ENCODE measurements around the gene ZDHHC13.

The ZDHHC13 gene, protein sequence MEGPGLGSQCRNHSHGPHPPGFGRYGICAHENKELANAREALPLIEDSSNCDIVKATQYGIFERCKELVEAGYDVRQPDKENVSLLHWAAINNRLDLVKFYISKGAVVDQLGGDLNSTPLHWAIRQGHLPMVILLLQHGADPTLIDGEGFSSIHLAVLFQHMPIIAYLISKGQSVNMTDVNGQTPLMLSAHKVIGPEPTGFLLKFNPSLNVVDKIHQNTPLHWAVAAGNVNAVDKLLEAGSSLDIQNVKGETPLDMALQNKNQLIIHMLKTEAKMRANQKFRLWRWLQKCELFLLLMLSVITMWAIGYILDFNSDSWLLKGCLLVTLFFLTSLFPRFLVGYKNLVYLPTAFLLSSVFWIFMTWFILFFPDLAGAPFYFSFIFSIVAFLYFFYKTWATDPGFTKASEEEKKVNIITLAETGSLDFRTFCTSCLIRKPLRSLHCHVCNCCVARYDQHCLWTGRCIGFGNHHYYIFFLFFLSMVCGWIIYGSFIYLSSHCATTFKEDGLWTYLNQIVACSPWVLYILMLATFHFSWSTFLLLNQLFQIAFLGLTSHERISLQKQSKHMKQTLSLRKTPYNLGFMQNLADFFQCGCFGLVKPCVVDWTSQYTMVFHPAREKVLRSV

DNA sequence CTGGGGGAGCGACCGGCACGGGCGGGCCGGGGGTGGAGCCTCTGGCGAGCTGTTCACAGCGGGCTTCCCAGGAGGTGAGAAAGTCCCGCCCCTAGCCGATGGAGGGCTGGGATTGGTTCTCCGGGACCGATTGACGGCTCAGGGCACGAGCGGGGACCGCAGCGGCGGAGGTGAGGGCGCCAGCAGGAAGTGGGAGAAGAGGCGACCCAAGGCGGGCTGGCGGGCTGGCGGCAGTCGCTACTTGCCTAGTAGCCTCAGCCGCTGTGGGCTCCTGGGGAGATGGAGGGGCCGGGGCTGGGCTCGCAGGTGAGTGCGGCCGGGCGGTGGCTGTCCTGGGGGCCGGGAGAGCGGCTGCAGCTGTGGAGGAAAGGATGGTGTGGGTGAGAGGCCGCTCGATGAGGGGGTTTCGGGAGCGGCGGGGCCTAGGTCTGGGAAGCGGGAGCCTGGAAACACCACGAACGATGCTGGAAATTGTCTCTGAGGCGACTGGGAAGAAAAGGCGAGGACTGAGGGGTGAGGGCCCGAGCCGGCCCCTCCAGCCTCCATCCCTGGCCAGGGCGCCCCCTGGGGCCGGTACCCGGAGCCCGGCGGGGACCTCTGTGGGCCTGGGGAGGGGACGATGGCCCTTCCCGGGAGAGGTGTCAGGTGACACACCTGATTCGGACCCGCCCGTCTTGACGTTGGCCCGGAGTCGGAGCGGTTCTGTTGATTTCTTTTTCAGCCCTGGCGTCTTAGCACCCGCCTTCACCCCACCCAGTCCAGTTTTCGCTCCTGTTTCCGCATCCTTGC, at the start of gene ZDHHC13:
Gene ZDHHC13, plus strand, starts transcription at position 198 of the 789 bp plus-strand sequence. Its CDS starts 82 bp downstream, at position 280.
- DNase-seq: peak; percentile 68

DNA sequence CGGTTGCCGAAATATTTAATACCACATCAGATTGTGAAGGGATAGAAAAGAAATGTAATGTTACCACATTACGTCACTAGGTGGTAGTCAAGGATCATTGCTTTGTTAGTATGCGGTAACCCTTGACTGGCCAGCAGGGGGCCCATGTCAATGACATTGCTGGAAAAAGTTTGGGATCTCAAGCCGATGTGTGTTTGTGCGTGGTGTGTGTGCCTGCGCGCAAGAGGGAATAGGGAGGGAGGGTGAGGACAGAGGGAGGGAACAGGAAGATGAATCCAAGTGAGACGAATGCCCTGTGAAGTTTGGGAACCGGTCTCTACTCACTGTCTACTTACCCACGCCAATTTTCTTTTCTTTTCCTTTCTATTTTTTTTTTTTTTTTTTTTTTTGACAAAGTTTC, 45.7 kb upstream of the ZDHHC13 start:
- peak; percentile 46 for DNase-seq

DNA sequence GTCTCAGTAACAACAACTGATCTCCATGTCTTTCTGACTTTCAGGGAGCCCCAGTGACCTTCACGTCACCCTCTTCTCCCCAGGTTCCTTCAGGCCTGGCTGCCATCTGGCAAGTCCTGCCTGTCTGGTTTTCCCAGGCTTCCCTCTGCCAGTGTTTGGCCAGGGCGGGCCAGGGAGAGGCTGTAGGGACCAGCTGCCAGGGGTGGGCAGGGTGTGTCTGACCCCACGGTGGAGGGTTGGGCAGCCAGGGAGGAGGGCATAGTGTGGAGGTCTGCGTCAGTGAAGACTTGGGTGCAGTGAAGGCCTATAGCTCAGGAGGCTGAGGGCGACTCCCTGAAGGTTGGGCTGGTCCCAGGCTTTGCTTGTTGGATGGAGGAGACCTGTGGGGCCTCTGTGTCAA, 44.5 kb upstream of the ZDHHC13 start:
- no peak for DNase-seq

DNA sequence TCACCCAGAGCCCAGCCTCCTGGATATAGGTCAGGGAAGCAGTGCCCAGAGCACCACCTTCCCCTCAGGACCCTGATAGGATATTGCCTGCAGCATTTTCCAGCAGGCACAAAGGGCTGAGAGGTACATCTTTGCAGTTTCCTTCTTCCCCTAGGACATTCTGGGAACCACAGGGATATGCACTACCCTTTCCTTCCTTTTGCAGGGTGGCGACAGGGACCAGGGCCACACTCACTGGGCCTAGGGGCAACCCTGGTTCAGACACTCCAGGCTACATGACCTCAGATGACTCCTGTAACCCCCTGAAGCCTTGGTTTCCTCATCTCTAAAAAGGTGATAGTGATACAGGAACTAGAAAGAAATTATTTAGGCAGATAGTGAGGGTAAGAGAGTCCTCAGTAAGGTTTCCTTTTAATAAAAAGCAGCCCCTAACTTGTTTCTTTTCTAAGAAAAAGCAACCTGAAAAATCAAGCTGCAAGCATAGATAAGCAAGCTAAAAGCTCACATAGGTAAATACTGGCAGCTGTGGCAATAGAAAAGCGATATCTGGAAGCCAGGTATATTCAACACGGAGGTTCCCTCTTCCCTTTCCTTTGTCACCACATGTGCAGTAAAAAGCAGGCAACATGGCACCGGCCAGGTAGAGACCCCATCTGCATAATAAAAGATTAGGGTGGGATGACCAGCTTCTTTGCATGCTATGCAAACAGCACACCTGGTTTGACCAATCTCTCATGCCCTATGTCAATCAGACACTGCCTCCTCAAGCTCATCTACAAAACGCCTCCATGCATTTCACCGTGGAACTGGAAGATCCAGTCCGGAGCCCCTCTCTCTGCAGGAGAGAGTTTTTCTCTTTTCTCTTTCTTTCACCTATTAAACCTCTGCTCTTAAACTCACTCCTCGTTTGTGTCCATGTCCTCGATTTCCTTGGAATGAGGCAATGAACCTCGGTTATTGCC, 43.2 kb upstream of the ZDHHC13 start:
- no peak for DNase-seq

GRCh38 chr11:19075636-19076035, 41.3 kb upstream of the ZDHHC13 start:
- DNase-seq: no peak

- DNase-seq: no peak
These were observed 40.0 kb upstream of the ZDHHC13 start for GRCh38 chr11:19076744-19077589.

DNA sequence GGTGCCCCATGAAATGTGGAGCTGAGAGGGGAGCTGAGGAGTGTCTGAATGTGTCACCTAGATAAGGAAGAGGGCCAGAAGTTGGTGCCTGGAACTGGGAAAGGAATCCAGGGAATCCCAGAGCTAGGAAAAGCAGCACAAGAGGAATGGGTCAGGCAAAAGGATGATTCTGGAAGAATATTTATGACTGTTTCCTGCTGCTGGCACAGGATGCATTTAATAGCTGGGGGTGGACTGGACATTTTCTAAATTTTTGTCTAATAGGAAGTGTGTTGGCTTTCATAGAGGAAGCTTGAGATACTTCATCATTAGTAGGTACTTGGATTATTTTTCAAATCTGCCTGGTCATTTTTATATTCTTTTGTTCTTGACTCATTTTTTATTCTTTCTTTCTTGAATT, 39.0 kb upstream of the ZDHHC13 start:
- no peak for DNase-seq

DNA sequence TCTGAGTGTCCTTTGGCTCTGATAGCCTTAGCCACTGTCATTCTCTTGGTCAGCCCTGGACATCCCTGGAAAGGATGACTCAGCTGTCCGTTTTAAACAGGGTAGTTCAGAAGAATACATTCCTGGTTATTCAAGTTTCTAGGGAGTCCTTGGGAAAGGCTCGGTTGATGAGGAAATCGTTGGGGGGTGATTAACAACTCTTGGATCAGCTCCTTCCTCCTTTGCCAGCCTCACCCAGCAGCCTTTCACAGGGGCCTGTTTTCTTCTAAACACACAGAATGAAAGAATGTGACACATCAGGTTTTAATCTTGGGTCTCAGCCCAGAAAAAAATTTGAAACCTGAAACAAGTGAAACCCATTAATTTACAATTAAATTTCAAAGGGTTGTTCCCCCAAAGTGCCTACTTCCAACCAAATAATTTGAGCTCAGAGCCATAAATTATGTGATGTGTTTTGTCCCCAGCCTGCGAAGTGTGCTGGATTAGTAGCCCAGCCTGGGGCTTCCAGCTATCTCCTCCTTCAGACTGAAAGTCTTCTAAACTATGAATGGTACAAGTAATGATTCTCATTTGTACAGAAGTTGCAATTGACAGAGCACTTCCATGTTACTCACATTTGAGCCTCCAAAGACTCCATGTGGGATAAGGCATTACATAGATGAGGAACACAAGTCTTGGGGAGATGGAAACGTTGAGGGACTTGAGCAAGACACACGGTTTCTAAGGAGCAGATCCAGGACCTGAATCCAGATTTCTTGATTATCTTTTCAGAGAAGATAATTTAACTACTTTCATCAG, 37.1 kb upstream of the ZDHHC13 start:
- no peak for DNase-seq

DNA sequence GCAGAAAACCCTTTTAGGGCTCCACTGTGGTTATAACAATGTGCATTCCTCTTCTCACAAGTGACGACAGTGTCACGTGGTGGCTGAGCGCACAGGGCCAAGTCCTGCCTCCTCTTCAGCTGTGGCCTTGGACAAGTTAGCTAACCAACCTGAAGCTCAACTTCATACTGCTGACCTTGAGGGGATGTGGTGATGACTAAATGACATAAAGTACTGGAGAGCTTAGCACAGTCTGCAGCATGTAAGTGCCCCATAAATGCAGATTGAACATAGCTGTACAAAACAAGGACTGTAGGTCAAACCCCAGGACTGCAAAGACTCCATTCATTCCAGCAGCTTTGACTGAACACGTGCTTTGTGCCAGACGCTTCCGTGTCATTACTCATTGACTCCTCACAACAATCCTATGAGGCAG, 36.4 kb upstream of the ZDHHC13 start:
- no peak for DNase-seq

GRCh38 chr11:19083166-19083565, 33.8 kb upstream of the ZDHHC13 start:
- DNase-seq: no peak

- DNase-seq: no peak
These were observed 32.2 kb upstream of the ZDHHC13 start for GRCh38 chr11:19084661-19085315.

DNA sequence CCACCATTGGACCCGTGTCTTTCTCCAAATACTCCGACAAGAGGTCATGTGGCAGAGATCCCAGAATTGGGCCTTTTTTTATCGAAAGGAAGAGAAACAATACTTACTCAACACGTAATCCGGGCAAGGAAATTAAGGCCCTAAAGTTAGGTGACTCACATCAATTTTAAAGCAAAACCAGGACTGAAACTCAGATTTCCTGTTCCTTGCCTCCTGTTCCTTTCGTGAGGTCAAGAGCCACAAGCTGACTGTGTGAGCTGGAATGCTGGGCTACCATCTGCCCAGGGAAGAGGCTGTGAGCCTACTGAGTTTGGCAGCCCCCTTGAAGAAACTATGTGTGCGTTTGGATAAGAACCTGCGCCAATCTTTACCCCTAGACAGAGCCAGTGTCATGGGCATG, 29.3 kb upstream of the ZDHHC13 start:
- DNase-seq: no peak

DNA sequence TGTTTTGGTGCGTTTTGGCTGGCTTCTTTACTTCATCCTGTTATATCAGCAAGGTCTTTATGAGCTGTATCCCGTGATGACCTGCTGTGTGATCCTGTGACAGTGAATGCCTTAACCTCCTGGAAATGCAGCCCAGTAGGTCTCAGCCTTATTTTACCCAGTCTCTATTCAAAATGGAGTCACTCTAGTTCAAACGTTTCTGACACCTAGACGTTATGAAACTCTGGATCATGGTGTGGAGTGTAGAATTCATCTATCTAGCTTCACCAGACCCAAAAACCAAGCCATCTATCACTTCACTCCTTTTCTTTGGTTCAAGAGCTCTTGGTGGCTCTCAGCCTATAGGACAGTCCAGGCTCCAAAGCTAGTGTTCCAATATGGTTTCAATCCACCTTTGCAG, 28.2 kb upstream of the ZDHHC13 start:
- no peak for DNase-seq

DNA sequence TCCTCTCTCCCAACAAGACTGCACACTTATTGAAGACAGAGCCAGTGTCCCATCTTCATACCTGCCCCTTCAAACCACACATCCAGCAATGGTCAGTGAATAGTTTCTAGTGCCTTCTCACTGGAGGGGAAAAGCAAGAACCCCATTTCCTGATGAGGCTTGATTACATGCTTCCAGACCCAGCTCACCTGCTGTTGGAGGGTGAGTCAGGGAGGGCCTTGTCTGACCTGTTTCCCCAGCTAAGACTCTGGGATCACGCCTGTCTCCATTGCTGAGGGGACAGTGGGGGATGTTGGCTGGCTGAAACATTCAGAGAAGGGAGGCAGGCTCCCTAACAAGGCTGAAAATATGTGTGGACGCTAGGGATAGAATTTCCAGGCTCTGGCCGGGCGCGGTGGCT, 27.5 kb upstream of the ZDHHC13 start:
- DNase-seq: no peak

DNA sequence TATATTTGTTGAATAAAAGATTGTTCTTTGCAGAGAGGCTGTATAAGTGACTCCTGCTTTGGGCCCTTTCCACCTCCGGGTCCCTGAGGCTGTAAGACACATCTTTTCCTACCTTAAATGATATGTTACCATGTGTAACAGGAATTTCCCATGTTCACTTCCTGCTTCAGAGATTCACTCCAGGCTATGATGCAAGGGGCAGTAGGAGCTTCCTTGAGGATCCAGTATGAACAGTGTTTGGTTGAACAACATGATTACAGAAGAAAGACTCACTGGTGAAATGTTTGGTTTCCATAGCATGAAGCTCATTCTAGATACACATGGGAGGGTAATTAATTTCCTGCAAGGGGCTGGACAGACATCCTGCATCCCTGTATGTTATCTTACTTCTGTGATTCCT, 25.6 kb upstream of the ZDHHC13 start:
- no peak for DNase-seq

GRCh38 chr11:19092342-19092741, 24.6 kb upstream of the ZDHHC13 start:
- no peak for DNase-seq

GRCh38 chr11:19092850-19093249, 24.1 kb upstream of the ZDHHC13 start:
- no peak for DNase-seq

GRCh38 chr11:19093976-19094375, 23.0 kb upstream of the ZDHHC13 start:
- DNase-seq: no peak

GRCh38 chr11:19094859-19095258, 22.1 kb upstream of the ZDHHC13 start:
- no peak for DNase-seq

- no peak for DNase-seq
These were observed 17.9 kb upstream of the ZDHHC13 start for GRCh38 chr11:19099093-19099492.
